Inferior parietal cortex (tissue), 1 donor: ENCODE results near the gene PIAS1.
"Not testable (repeated sequence)": the region's sequence is repeated elsewhere in the genome, so short reads cannot be mapped to it uniquely, and the experiment has no call there.

ENCODE experiments used
- DNase-seq: peaks from one replicate; pipeline ENCODE4 v3.0.0-alpha.2; 2016; ENCODE audit errors: extremely low spot score

The PIAS1 gene

DNA sequence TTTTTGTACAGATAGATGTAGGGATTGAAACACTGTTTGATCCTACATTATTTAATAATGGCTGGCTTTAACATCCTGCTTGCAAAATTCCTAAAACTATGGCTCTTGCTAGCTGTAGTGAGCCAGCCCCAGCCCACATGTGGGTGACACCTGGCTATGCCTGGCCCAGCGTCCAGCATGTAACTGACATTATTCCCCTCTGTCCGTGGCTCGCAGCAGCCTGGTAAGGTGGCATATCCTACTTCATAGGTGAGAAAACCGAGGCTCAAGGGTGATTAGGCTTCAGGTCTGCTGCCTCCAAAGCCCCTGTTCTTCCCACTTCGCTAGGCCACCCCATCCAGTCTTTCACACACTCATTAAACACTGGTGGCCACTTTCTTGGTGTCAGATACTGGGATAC lies 149.4 kb downstream of the PIAS1 start:
- no peak for DNase-seq

DNA sequence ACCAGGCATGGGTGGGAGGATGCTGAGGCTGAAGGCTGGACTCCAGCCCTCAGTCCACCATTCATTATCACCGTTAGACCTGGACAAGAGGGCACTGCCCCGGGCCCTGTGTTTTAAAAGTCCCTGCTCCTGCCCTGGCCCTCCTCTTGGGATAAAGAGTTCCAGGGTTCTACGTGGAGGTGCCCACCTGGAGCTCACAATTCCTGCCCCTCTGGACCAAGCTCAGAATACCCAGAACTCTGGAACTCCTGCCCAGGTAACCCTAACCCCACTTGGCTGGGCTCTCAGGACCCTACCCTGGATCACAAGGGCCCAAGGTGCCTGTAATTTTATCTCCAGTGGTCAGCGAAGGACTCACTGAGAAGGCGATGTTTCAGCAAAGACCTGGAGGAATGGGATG lies 149.8 kb downstream of the PIAS1 start:
- no peak for DNase-seq

DNA sequence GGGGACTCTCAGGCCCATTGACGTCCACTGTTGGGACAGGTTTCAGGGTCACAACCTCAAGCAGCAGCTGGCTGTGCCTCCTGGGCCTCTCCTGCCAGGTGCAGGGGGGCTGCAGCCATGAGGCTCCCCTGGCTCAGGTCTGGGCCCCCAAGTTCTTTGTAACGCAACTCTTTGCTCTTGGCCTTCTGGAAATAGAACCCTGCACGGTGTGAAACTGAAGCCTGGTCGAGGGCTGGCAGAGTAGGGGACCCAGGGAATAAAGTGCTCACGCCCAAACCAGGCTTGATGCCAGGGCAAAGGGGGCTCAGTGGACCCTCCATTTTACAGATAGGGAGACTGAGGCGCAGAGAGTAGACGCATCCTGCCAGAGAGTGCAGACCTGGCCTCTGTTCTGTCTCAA lies 150.2 kb downstream of the PIAS1 start:
- DNase-seq, result no peak

DNA sequence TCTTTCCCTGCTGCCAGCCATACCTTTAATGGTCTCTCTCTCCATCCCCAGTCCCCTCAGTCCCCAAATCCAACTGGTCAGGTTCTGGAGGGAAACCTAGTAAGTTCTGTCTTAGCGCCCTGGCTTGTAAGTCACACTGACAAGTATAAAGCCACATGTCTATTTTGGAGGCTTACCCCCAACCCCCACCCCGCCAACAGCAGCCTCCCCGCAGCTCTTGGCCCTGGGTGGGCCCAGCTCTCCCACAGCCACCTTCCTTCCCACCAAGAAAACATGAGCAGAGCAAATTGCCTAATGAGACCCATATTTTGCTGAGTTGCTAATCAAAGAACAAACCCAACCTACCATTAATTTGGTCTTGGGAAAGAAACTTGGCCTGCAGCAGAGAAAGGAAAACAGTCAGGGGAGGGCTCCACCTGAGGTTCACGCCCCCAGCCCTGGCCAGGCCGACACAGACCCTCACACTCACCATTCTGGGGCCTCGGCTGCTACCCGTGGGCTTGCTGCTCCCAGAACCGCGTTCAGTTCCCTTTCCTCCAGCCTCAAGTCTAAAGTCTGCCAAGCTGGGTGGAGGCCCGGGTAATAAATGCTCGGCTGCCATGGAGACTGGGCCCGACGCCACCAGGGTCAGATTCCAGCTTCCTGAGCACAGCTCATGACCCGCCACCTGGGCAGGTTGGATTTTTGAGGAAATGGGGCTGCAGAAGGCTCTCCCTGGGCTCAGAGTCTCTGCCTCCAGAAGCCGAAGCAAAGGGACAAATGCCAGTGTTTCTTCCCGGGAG lies 150.9 kb downstream of the PIAS1 start, which contains the start of gene CALML4:
Gene CALML4 (minus strand): TSS at position 557 of the 782 bp plus-strand sequence. CDS start 85 bp downstream, at position 472.
- DNase-seq, result no peak

DNA sequence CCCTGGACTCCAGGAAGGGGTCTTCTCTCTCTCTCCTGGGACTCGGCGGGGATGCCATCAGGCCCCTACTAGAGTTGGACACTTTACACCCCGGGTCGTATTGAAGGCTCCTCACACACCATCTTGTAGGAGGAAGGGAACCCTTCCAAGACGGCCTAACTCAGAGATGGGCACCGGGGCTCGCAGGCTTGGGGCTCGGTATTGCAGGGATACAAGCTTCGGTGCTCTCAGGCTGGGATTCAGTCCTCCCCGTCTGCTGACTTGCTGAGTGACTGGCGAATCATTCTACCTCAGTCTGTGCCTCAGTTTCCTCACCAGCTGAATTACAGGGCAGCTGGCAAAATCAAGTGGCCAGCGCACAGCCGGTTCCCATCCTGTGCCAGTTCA lies 151.4 kb downstream of the PIAS1 start:
- no peak for DNase-seq

DNA sequence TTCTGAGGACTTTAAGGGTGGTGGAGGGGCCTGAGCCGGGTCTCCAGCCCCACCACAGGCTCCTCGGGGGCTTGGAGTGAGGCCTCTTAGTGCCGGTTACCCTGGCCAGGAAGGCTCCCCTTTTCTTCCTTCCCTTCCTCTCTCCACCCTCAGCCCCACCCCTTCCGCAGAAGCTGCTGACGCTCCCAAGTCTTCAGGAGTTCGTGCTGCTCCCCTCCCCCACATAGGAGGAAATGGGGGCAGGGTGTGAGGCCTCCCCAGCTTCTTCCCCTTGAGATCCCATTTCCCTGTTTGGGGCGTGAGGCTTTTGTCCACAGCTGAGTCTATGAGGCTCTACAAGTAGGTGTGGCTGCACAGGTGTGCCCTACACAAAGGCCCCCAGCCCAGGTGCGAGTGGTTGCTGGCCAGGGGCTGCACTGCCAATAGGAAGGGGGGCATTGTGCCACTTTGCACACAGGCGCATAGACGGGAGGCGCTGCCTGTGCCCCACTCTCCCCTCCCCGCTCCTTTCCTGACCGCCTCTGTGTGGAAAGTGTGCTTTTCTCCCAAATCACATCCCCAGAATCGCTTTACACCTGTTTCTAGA lies 151.9 kb downstream of the PIAS1 start:
- DNase-seq, result no peak

DNA sequence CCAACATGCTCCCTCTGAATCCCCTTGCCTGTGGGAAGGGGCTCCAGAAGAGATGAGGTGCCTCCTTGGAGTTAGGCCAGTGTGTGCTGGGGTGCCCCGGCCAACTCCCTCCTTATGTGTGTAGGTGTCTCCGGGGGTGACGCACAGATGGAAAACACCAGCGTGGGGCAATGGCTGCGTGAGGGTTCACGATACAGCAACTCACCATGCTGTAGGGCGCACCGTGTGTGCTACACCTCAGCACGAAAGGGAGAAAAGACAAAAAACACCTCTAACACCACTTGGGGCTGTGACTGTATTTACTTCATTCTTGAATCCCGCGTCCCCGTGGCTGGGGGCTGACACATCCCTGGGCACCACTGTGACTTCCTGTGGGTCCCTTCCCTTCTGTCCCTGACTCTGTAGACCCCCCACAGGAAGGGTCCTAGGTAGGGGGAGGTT lies 152.6 kb downstream of the PIAS1 start:
- no peak for DNase-seq

DNA sequence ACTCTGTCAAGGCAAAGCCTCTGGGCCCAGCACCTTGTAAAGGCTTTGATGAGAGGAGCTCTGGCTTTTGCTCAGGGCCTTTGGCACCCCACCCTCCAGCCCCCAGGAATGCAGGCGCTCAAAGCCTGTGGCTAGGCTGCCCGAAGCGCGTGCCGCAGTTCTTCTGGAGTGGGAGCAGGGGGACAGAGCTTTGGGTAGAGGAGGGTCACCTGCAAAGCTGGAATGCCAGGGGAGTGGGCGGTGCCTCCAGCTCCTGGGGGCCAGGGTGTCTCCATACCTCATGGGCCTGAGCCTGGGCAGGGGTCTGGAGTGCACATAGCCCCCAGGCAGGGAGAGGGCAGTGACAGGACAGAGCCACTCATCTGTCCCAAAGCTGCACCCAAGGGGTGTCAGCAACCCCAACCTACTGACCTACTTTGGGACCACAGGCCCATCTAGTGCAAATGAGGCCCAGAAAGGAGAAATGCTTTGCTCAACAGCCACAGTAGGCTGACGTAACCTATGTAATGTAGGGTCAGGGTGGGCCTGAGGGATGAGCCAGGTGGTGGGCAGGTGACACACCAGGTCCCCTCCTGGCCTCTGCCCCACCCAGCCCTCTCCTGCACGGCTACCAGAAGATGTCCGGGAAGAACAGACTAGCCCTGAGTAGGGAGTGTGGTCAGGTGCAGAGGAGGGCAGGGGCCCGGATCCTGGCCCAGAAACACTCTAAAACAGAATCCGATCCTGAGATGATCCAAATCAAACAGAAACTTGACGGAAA lies 153.2 kb downstream of the PIAS1 start:
- no peak for DNase-seq

DNA sequence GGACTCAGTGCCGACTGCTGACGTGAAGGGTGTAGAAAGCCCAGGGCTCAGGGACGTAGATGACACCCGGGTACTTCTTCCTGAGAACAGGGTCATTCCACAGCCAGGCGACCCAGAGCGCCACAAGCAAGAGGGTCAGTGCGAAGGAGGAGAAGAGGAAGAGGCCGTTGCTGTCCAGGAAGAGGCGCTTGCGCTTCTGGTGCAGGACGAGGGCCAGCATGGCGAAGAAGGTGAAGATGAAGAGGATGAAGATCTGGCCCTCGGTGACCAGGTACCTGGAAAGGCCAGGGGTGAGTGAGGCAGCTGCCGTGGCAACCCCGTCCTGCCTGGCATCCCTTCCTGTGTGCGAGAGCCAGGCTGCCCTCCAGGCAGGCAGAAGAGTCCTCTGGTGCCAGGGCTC lies 154.0 kb downstream of the PIAS1 start:
- DNase-seq, result no peak

DNA sequence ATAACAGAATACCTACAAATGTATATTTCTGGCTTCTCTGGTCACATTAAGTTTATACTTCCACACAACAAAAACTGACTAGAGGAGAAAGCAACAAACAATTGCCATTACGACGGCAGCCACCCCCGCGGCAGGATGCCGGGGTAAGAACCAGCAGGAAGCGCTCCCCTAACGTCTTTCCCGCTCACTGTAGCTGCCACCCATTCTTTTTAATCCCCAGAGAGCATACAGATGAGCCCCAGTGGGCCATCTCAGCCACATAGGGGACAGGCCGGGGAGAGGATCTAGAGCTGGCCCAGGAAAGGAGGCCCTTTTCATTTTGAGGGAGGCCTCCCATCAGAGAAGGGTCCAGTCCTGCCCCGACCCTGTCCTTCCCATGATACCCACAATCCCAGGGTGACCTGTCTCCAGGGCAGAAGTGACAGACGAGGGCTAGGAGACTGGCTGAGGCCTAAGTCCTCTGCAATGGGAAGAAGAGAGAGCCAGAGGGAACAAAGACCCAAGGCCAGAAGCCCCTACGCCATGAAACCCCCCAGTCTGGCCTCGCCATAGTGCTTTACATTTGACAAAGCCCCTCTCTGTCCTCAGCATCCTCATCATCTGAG lies 154.6 kb downstream of the PIAS1 start:
- no peak for DNase-seq

DNA sequence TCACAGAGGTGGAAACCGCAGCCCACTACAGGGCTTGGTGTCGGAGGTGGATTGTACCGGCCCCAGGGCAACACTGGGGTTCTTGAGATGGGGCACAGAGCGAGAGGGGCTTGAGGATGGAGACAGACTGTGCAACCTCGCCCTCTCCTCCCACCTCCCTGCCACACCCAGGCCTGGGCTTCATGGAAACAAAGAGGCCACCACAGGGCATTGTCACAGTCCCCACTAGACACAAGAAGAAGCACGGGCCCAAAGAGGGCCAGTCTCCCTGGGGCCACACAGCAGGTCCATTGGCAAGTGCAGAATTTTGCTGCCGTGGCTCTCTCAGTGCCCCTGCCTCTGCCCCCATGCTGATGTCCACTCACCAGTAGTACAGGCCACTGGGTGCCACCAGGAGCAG lies 155.2 kb downstream of the PIAS1 start:
- no peak for DNase-seq

DNA sequence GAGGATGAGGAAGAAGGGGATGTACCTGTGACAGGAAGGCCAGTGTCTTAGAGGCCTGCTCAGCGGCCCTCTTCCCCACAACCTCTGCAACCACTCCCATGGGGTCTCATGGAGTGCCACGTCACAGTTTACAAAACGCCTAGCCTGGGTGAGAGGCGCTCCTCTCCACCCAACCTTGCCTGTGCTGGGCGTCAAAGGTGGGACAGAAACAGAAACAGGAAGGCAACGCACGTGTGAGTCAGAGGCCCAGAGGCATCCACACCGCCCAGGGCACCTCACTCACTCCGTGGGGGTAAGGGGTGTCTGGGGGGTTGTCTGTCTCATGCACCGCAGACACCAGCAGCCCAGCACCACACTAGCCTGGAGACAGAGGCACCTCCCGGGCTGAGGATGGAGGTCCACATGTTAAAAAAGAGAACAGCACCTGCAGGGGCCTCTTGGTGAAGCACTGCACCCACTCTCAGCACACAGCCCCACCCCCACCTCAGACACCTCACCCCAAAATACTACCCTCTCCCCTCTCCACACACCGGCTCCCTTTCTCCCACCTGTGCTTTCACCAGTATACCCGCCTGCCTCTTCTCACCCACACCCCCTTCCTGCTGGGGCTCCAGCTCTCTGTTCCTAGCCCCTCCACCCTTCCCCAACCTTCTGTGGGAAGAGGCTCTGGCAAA lies 155.8 kb downstream of the PIAS1 start:
- DNase-seq, result no peak

DNA sequence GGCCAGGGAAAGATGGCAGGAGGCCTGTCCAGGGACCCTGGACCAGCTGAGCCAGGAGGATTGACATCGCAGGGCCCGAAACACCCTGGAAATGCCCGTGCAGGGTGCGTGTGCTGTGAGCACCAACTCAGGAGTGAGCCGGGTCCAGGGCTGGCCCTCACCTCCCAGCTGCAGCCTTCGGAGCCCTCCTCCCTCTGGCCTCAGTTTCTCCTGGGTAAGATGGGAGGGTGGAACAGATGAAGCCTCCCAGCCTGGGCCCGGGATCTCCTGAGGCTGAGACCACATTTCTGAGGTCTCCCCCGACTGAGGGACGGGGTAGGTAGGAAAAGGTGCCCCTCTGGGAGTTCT lies 156.3 kb downstream of the PIAS1 start:
- no peak for DNase-seq

DNA sequence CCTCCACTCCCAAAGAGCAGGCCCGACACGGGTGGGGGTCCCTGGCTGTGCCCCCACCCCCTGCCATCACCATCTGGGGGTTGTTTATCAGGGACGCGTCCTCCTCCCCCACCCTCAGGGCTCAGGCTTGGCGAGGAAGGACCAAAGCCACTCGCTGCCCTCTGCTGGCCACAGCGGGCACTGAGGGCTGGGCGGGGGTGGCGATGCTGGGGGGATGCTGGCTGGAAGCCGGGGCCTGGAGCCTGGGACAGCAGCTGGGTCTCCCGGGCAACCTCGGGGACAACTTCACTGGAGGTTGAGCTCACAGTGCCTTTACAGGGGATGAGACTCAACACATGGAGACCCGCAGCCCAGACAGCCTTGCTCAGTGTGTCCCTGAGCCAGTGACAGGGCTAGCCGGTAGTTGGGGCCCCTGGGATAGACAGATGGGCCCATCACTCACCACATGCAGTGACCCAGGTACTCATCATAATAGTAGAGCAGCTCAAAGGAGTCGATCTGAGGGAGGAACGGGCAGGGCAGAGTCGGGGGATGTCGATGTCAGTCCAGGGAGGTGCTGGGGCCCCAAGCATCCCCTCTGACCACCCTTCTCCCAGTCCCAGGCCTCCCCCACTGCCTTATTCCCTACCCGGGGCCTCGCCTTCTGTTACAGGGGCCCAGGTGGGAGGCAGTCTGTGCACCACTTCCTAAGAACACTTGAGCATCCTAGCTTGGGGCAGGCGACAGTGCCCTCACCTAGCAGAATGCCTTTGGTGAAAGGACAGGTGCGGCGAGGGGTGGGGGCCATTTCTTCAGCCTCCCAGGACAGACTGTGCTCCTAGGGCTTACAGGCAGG lies 156.9 kb downstream of the PIAS1 start:
- peak; percentile 79 for DNase-seq

DNA sequence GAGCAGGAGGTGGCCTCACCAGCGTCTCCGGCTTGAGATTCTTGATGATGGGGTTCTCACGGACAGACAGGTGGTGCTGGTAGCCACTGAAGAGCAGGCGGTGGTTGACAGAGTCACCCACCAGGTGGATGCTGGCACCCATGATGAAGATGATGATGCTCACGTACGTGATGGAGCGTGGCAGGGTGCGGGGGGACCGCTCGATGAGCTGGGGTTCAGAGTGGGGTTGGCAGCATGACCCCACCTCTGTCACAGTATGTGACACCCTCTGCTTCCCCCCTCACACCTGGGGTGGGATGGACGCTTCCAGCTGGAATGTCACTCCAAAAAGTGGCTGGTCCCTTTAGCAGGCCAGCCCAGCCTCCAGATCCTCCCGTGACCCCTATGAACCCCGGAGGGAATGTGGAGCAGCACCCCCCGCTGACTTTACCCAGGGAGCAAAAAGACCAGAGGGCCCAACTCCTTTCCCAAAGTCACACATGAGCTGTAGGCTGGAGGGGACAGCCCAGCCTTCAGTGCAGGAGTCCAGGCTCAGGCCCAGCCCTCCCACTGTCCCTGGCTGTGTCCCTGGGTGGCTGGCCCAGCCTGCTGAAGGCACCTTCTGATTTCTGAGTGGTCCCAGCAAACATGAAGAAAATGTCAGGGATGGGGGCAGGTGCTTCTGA lies 157.7 kb downstream of the PIAS1 start:
- no peak for DNase-seq

DNA sequence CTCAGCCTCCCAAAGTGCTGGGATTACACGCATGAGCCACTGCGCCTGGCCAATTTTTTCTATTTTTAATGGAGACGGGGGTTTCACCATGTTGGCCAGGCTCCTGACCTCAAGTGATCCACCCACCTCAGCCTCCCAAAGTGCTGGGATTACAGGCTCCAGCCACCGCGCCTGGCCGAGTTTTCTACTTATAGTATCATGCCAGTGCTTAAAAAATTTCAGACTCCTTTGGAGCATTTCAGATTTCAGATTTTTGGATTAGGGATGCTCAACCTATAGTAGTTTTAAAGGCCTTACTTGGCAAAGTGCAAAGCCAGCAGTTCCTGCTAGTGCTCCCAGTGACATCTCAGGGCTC lies 159.4 kb downstream of the PIAS1 start:
- DNase-seq, result not testable (repeated sequence)

DNA sequence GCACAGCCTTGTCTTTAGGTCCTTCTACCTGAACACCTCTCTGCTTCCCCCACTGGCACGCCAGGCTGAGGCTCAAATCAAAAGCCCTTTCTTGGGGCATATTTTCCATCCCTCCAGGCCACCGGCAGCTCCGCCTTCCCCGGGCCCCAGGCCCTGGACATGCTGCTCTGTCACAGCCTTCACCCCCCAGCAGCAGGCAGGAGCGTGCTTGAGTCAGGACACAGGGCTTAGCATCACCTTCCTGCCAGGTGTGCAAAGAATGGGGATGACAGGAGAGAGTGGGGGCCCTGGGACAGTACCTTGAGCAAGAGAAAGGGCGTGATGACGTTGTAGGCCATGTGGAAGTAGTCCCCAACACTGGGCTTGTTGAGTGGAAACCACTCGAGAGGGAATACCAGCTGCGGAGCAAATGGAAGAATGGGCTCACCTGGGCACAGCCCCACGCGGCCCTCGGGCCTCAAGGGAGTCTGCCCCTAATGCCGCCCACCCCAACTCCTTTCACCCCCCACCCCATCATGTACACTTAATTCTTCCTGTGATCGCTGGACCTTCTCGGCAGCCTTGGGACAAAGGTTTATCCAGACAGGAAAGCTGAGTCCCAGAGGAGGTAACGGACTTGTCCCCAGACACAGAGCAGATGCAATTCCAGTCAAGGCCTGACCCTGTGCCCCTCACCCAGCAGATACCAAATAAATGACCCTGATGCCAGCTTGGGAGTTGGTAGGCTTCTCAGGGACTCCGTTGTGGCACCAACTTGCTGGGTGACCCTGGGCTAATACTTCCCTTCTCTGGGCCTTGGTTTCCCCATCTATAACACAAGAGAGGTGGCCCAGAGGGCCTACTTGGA lies 160.1 kb downstream of the PIAS1 start:
- no peak for DNase-seq

DNA sequence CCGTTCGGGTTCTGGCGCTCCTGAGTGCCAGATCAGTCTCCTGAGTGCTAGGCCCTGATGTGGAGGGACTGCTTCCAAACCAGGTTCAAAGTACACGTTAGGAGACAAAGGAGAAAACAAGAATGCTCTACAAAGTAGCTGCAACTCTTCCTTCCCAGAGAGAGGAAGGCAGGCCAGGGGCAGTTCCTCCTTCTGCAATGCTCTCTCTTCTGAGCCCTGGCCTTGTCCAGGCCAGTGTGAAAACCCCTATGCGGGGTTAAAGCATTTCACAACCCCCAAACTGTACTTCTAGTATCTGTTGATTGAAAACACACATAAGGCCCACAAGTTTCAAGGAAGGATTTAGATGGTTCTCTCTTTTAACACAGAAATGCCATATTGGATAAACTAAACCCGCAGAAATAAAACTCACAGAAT lies 160.7 kb downstream of the PIAS1 start:
- no peak for DNase-seq

DNA sequence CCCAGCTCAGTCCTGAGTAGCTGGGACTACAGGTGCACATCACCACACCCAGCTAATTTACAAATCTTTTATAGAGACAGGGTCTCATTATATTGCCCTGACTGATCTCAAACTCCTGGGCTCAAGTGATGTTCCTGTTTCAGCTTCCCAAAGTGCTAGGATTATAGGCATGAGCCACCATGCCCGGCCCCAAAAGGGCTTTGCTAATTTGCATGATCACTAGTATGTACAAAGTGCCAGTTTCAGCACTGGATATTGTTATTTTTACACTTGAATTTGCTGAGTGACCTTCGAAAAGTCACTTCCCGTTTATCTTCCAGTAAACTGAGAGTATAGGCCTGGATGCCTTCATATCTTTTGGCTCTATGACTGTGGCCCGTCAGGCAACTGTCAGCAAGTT lies 163.2 kb downstream of the PIAS1 start:
- no peak for DNase-seq

DNA sequence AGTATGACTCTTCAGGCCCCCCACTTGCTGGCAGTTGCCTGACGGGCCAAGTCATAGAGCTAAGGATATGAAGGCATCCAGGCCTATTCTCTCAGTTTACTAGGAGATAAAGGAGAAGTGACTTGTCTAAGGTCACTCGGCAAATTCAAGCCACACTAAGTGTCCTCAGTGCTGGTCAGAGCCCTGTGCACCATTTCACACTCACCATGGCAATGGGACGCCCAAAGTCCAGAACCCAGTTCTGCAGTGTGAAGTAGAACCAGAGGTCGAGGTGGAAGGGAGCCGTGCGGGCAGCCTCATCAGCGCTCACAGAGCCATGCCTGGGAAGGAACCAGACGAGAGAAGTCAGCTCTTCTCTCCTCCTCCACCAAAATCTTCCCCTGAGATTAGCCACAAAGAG lies 164.2 kb downstream of the PIAS1 start:
- no peak for DNase-seq
